ENCODE measurements around the gene LIFR. TPM values are rescaled to one million over a fixed set of nuclear protein-coding genes. Genes with fewer than 3 reads are reported as not detected.

LIFR gene
- total RNA-seq, 4 donors from 2014 or later = 3.1 to 72.9 (median 16.9) TPM

- Histone ChIP-seq H3K36me3 (no peaks in the 10 kb centered on the region), H3K4me3 (no peak overlapping the region), H3K4me1 (peaks cover 0 to 10% (median 0%) of the 10 kb centered on the region in 3 donors), H3K9me3 (no peaks in the 10 kb centered on the region), H3K27ac (no peak overlapping the region), H3K27me3 (no peaks in the 10 kb centered on the region)
- intact Hi-C loops (cut with DNase I) = no loop called here
- 52 to 62% methylated on average over 8 of the region's 8 CpGs for WGBS, 2 donors
- no peak for DNase-seq
- TF ChIP-seq, protein P1, sequence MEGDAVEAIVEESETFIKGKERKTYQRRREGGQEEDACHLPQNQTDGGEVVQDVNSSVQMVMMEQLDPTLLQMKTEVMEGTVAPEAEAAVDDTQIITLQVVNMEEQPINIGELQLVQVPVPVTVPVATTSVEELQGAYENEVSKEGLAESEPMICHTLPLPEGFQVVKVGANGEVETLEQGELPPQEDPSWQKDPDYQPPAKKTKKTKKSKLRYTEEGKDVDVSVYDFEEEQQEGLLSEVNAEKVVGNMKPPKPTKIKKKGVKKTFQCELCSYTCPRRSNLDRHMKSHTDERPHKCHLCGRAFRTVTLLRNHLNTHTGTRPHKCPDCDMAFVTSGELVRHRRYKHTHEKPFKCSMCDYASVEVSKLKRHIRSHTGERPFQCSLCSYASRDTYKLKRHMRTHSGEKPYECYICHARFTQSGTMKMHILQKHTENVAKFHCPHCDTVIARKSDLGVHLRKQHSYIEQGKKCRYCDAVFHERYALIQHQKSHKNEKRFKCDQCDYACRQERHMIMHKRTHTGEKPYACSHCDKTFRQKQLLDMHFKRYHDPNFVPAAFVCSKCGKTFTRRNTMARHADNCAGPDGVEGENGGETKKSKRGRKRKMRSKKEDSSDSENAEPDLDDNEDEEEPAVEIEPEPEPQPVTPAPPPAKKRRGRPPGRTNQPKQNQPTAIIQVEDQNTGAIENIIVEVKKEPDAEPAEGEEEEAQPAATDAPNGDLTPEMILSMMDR (IDR thresholded peaks at IDR 0.05) = no peak
- TF ChIP-seq POLR2A (IDR thresholded peaks at IDR 0.05) = no peak
Measured at GRCh38 chr5:38533286-38534155, 22.9 kb downstream of the LIFR start.

- no peaks in the 10 kb centered on the region for H3K9me3 ChIP-seq
- H3K27ac ChIP-seq = no peak overlapping the region
- H3K36me3 ChIP-seq = peaks cover 0 to 4% (median 3%) of the 10 kb centered on the region in 3 donors
- intact Hi-C loops (cut with DNase I) = no loop called here
- H3K4me3 ChIP-seq = no peak overlapping the region
- TF ChIP-seq, protein P1 (IDR thresholded peaks at IDR 0.05) = no peak
- no peaks in the 10 kb centered on the region for H3K27me3 ChIP-seq
- H3K4me1 ChIP-seq = peaks cover 0 to 10% (median 0%) of the 10 kb centered on the region in 3 donors
- no peak for DNase-seq
- 78 to 83% methylated on average over 7 to 8 of the region's 9 CpGs for WGBS, 2 donors
Measured at GRCh38 chr5:38532165-38532669, 24.2 kb downstream of the LIFR start.

- no peak overlapping the region for H3K27ac ChIP-seq
- H3K4me1 ChIP-seq = peaks cover 0 to 10% (median 0%) of the 10 kb centered on the region in 3 donors
- DNase-seq = no peak
- no peaks in the 10 kb centered on the region for H3K9me3 ChIP-seq
- WGBS, 2 donors = 77 to 82% methylated on average over 3 of the region's 3 CpGs
- no peaks in the 10 kb centered on the region for H3K27me3 ChIP-seq
- peaks cover 0 to 8% (median 3%) of the 10 kb centered on the region in 3 donors for H3K36me3 ChIP-seq
- intact Hi-C loops (cut with DNase I) = no loop called here
- no peak for TF ChIP-seq POLR2A (IDR thresholded peaks at IDR 0.05)
- TF ChIP-seq, protein P1 (IDR thresholded peaks at IDR 0.05) = no peak
- H3K4me3 ChIP-seq = no peak overlapping the region
Measured at GRCh38 chr5:38531518-38531917, 24.9 kb downstream of the LIFR start.

- no peak for DNase-seq
- Histone ChIP-seq H3K27me3 (no peaks in the 10 kb centered on the region), H3K9me3 (no peaks in the 10 kb centered on the region), H3K4me1 (peaks cover 0 to 2% (median 0%) of the 10 kb centered on the region in 3 donors), H3K27ac (no peak overlapping the region), H3K36me3 (peaks cover 0 to 19% (median 3%) of the 10 kb centered on the region in 3 donors), H3K4me3 (no peak overlapping the region)
- intact Hi-C loops (cut with DNase I) = no loop called here
- 73 to 82% methylated on average over 4 of the region's 4 CpGs for WGBS, 2 donors
- TF ChIP-seq, protein P1 (IDR thresholded peaks at IDR 0.05) = no peak
- TF ChIP-seq POLR2A (IDR thresholded peaks at IDR 0.05) = no peak
Measured at GRCh38 chr5:38529955-38530646, 26.3 kb downstream of the LIFR start.
